ENCODE data around the gene MYO15B.

The MYO15B gene

GRCh38 chr17:75642784-75643642 is 55.4 kb downstream of the MYO15B start:
- no peak overlapping the region for H3K4me3 ChIP-seq (ENCODE audit: low read depth, low read length)
- no peak for TF ChIP-seq CTCF (IDR thresholded peaks at IDR 0.05; ENCODE audit: control insufficient read depth, extremely low read depth, insufficient read depth)
- DNase-seq (ENCODE audit: low read depth), result no peak

- DNase-seq (ENCODE audit: low read depth), result no peak
- no peak for TF ChIP-seq CTCF (IDR thresholded peaks at IDR 0.05; ENCODE audit: control insufficient read depth, extremely low read depth, insufficient read depth)
- H3K4me3 ChIP-seq (ENCODE audit: low read depth, low read length), result no peak overlapping the region
Measured at GRCh38 chr17:75643643-75644017, 56.0 kb downstream of the MYO15B start.

DNA sequence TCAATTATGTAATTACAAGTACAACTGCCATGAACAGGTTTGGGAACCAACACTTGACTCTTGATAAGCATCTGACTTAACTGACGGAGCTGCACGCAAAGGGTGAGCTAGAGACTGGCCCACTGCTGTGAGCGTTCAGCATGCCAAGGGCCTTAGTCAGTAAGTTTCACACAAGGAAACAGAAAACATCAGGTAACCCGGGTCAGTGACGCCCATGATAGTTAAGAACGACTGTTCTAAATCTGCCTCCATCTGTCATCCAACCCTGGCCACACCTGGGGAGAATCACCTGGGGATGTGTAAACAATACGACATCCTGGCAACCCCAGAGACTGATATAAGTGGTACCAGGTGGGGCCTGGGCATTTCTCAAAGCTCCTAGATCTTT is 57.9 kb downstream of the MYO15B start:
- no peak overlapping the region for H3K4me3 ChIP-seq (ENCODE audit: low read depth, low read length)
- TF ChIP-seq CTCF (IDR thresholded peaks at IDR 0.05; ENCODE audit: control insufficient read depth, extremely low read depth, insufficient read depth), result no peak
- no peak for DNase-seq (ENCODE audit: low read depth)

- DNase-seq (ENCODE audit: low read depth), result no peak
- H3K4me3 ChIP-seq (ENCODE audit: low read depth, low read length), result no peak overlapping the region
- TF ChIP-seq CTCF (IDR thresholded peaks at IDR 0.05; ENCODE audit: control insufficient read depth, extremely low read depth, insufficient read depth), result no peak
Measured at GRCh38 chr17:75645889-75646637, 58.5 kb downstream of the MYO15B start.

GRCh38 chr17:75646638-75646992 is 59.0 kb downstream of the MYO15B start:
- H3K4me3 ChIP-seq (ENCODE audit: low read depth, low read length), result no peak overlapping the region
- no peak for DNase-seq (ENCODE audit: low read depth)
- no peak for TF ChIP-seq CTCF (IDR thresholded peaks at IDR 0.05; ENCODE audit: control insufficient read depth, extremely low read depth, insufficient read depth)

DNA sequence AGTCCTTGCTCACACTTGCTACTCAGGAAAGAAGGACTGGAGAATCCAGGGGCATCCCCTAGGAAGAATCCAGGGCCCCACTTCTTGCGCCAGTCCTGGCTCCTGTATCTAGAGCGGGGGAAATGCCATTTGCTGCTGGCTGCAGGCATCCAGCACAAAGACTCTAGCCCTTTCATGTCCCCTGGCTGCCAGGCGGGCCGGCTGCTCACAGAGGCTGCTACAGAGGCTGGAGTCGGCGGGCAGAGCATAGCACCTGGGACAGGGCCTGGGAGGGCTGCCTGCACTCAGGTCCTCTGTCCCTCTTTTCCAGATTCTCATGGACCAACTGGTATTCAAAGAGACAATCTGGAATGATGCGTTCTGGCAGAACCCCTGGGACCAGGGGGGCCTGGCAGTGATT is 59.5 kb downstream of the MYO15B start:
- no peak for TF ChIP-seq CTCF (IDR thresholded peaks at IDR 0.05; ENCODE audit: control insufficient read depth, extremely low read depth, insufficient read depth)
- no peak overlapping the region for H3K4me3 ChIP-seq (ENCODE audit: low read depth, low read length)
- DNase-seq (ENCODE audit: low read depth), result no peak

Data from LNCaP clone FGC (cell line).